Mesenchymal stem cell (in vitro differentiated cells and primary cell): ENCODE results near the gene PSG11.
"Not testable (repeated sequence)": the region's sequence is repeated elsewhere in the genome, so short reads cannot be mapped to it uniquely, and the experiment has no call there.

Experiments
- DNase-seq: peaks from one replicate; pipeline ENCODE4 v3.0.0-alpha.2; 2013
- H2AFZ ChIP-seq: one replicate; pipeline ENCODE4 v1.6.1; 2013; ENCODE audit warnings: low read depth, mild to moderate bottlenecking, control low read depth, inconsistent platforms, low read length, moderate library complexity
- H2AK5ac ChIP-seq: 2 replicates; pipeline ENCODE4 v1.6.1; 2013; ENCODE audit warnings: low read length, moderate library complexity, mild to moderate bottlenecking, inconsistent platforms; ENCODE audit not compliant: severe bottlenecking
- H2BK120ac ChIP-seq: one replicate; pipeline ENCODE4 v1.6.1; 2013; ENCODE audit warnings: low read depth, mild to moderate bottlenecking, inconsistent platforms, low read length, moderate library complexity
- H2BK12ac ChIP-seq, 2 experiments: one replicate each; pipeline ENCODE4 v1.6.1; 2013; ENCODE audit warnings: inconsistent platforms in 2 of 2, low read length in 2 of 2, mild to moderate bottlenecking in 2 of 2, moderate library complexity in 2 of 2, control low read depth in 1 of 2
- H2BK15ac ChIP-seq: one replicate; pipeline ENCODE4 v1.6.1; 2013; ENCODE audit warnings: mild to moderate bottlenecking, low read depth, inconsistent platforms; ENCODE audit not compliant: poor library complexity, severe bottlenecking
- H2BK5ac ChIP-seq: 2 replicates; pipeline ENCODE4 v1.6.1; 2013; ENCODE audit warnings: low read depth, mild to moderate bottlenecking, low read length, control low read depth, inconsistent platforms; ENCODE audit not compliant: poor library complexity, severe bottlenecking
- H3K14ac ChIP-seq, 2 experiments: one replicate each; pipeline ENCODE4 v1.6.1; 2013; ENCODE audit warnings: inconsistent platforms in 2 of 2, low read length in 2 of 2, control low read depth in 1 of 2, mild to moderate bottlenecking in 1 of 2, moderate library complexity in 1 of 2
- H3K18ac ChIP-seq, 2 experiments: one replicate each; pipeline ENCODE4 v1.6.1; 2013; ENCODE audit warnings: inconsistent platforms in 2 of 2, low read length in 2 of 2, control low read depth in 1 of 2, low read depth in 1 of 2, mild to moderate bottlenecking in 1 of 2
- H3K23ac ChIP-seq, 2 experiments: one replicate each; pipeline ENCODE4 v1.6.1; 2013; ENCODE audit warnings: inconsistent platforms in 2 of 2, low read length in 2 of 2, mild to moderate bottlenecking in 2 of 2, moderate library complexity in 2 of 2, control low read depth in 1 of 2
- H3K27ac ChIP-seq: 2 replicates; pipeline ENCODE4 v1.5.1; 2013; ENCODE audit warnings: mild to moderate bottlenecking, moderate library complexity, low read length, control low read depth, inconsistent platforms; ENCODE audit not compliant: poor library complexity, severe bottlenecking
- H3K27me3 ChIP-seq, 2 experiments: 2 replicates each; pipeline versions ENCODE4 v1.6.1 to v1.7.0; 2013; ENCODE audit warnings: low read length in 2 of 2, mild to moderate bottlenecking in 2 of 2, moderate library complexity in 2 of 2, control low read depth in 1 of 2, inconsistent platforms in 1 of 2; ENCODE audit not compliant: control insufficient read depth in 1 of 2, insufficient read depth in 1 of 2
- H3K36me3 ChIP-seq, 2 experiments: 2 replicates each; pipeline versions ENCODE4 v1.6.1 to v1.7.0; 2013; ENCODE audit warnings: low read length in 2 of 2, control low read depth in 1 of 2, inconsistent platforms in 1 of 2, low read depth in 1 of 2, mild to moderate bottlenecking in 1 of 2; ENCODE audit not compliant: insufficient read depth in 2 of 2, control insufficient read depth in 1 of 2
- H3K4ac ChIP-seq, 2 experiments: one replicate each; pipeline ENCODE4 v1.6.1; 2013; ENCODE audit warnings: inconsistent platforms in 2 of 2, low read length in 2 of 2, mild to moderate bottlenecking in 2 of 2, moderate library complexity in 2 of 2, control low read depth in 1 of 2, low read depth in 1 of 2
- H3K4me1 ChIP-seq: 2 replicates; pipeline ENCODE4 v1.6.1; 2013; ENCODE audit warnings: low read depth, low read length, control low read depth; ENCODE audit not compliant: control insufficient read depth, insufficient read depth
- H3K4me2 ChIP-seq: 2 replicates; pipeline ENCODE4 v1.6.1; 2013; ENCODE audit warnings: low read length, mild to moderate bottlenecking, inconsistent platforms; ENCODE audit not compliant: poor library complexity, severe bottlenecking
- H3K4me3 ChIP-seq, 2 experiments: 2 replicates each; pipeline versions ENCODE4 v1.5.1 to v1.7.0; 2013; ENCODE audit warnings: low read length in 2 of 2, mild to moderate bottlenecking in 2 of 2, control low read depth in 1 of 2, low read depth in 1 of 2; ENCODE audit not compliant: insufficient read depth in 1 of 2
- H3K79me1 ChIP-seq: replicated peaks from 2 replicates; pipeline ENCODE4 v1.6.1; 2013; ENCODE audit warnings: mild to moderate bottlenecking, control low read depth, low read length, inconsistent platforms; ENCODE audit not compliant: poor library complexity, severe bottlenecking
- H3K9ac ChIP-seq: 2 replicates; pipeline ENCODE4 v1.7.0; 2013; ENCODE audit warnings: mild to moderate bottlenecking, low read length, moderate library complexity
- H3K9me3 ChIP-seq: 2 replicates; pipeline ENCODE4 v1.7.0; 2013; ENCODE audit warnings: mild to moderate bottlenecking, low read length; ENCODE audit not compliant: control insufficient read depth
- H4K8ac ChIP-seq: one replicate; pipeline ENCODE4 v1.6.1; 2013; ENCODE audit warnings: inconsistent platforms, mild to moderate bottlenecking, low read length, moderate library complexity
- H4K91ac ChIP-seq: one replicate; pipeline ENCODE4 v1.6.1; 2013; ENCODE audit warnings: mild to moderate bottlenecking, low read length, inconsistent platforms
- WGBS: methylation state at CpG from one replicate; pipeline ENCODE4 v1.1.7; 2013; ENCODE audit warnings: mixed read lengths; 5-methylcytosine and 5-hydroxymethylcytosine counted together

Gene PSG11

DNA sequence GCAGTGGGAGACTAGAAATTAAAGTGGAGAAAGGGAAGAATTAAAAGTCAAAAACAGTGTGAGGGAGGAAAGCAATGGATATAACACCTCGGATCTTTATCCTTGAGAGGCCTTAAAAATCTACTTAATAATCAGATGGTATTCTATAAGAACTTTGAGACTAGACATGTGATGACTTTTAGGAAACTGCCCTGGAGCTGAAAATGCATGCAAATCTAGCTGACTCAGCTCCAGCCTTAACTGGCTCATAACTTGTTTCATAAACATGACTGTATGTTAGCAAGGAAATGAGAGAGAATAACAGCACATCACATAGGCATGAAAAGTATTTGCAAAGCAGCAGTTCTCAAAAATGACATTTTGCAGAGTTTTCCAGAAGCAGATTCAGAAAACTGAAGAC, 38.1 kb downstream of the PSG11 start:
- not testable (repeated sequence) for H2BK120ac ChIP-seq, H3K4me3 ChIP-seq, H3K9me3 ChIP-seq, H3K79me1 ChIP-seq, H3K4me1 ChIP-seq, H4K8ac ChIP-seq, H3K14ac ChIP-seq, H2AFZ ChIP-seq, H3K36me3 ChIP-seq, H2AK5ac ChIP-seq, H3K27me3 ChIP-seq, H3K9ac ChIP-seq, H4K91ac ChIP-seq, H3K4me2 ChIP-seq, H3K4ac ChIP-seq, DNase-seq, H3K27ac ChIP-seq, H3K18ac ChIP-seq, H2BK15ac ChIP-seq, H2BK5ac ChIP-seq, H2BK12ac ChIP-seq, H3K23ac ChIP-seq
- WGBS = no CpG with 5 or more reads among the region's 1 CpG

DNA sequence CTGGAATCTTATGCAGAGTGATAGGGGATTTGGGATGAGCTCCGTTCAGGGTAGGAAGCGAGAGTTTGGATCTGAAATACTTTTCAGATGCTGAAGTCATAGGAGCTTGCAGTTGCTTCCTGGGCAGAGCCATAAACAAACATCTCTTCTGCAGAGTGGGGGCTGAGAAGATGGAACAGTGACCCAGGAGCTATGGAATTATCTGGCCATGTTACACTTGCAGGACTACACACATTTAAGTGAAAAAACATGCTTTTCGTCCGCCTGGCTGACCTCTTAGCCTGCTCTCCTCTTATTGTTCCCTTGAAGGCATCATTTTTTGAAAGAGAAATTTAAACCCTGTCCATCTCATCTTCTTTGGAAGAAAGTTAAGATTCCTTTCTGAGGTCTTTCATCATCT, 40.7 kb downstream of the PSG11 start:
- Histone ChIP-seq H4K91ac (no peak overlapping the region), H3K23ac (no peak overlapping the region), H3K27ac (no peak overlapping the region), H3K4ac (no peak overlapping the region), H3K79me1 (no peaks in the 10 kb centered on the region), H2AFZ (no peak overlapping the region), H3K18ac (no peak overlapping the region), H3K4me2 (no peak overlapping the region), H4K8ac (no peak overlapping the region), H3K27me3 (no peaks in the 10 kb centered on the region), H2BK15ac (no peak overlapping the region), H3K9me3 (no peaks in the 10 kb centered on the region), H2BK120ac (no peak overlapping the region), H2BK12ac (no peak overlapping the region), H3K36me3 (no peaks in the 10 kb centered on the region), H2AK5ac (no peak overlapping the region), H3K4me3 (no peak overlapping the region), H3K9ac (no peak overlapping the region), H3K4me1 (no peaks in the 10 kb centered on the region), H2BK5ac (no peak overlapping the region), H3K14ac (no peak overlapping the region)
- DNase-seq = no peak
- 45% methylated on average over 4 of the region's 4 CpGs for WGBS

DNA sequence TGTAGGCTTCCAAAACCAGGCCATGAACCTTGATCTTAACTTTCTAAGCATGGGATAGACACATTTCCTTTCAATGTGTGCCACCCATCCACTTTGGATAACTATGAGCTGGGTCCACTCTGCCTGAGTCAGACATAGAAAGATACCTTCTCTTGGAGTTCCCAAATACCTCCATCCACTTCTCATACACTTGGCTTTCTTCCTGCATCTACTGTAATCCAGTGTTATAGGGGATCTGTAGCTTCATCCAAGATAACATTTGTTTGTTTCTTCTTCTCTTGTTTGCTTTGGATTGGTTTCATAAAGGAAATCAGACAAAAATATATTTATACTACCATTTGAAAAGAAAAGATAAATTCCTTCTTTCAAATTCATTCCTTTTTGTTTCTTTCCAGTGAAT, 44.2 kb downstream of the PSG11 start:
- H2BK15ac ChIP-seq, H2AFZ ChIP-seq, H4K91ac ChIP-seq, H2AK5ac ChIP-seq, H3K79me1 ChIP-seq, H3K27me3 ChIP-seq, H3K27ac ChIP-seq, H3K4ac ChIP-seq, H3K4me1 ChIP-seq, H2BK120ac ChIP-seq, H4K8ac ChIP-seq, H3K4me3 ChIP-seq, H3K9ac ChIP-seq, H3K9me3 ChIP-seq, H3K18ac ChIP-seq, H3K23ac ChIP-seq, H3K36me3 ChIP-seq, H3K14ac ChIP-seq, H3K4me2 ChIP-seq, H2BK5ac ChIP-seq, H2BK12ac ChIP-seq, DNase-seq: not testable (repeated sequence)

- H4K91ac ChIP-seq, H2BK15ac ChIP-seq, H3K4me3 ChIP-seq, H2BK12ac ChIP-seq, H3K14ac ChIP-seq, H3K23ac ChIP-seq, H3K18ac ChIP-seq, H2AFZ ChIP-seq, H3K4ac ChIP-seq, H2AK5ac ChIP-seq, H3K4me2 ChIP-seq, H3K4me1 ChIP-seq, H3K36me3 ChIP-seq, H2BK120ac ChIP-seq, H3K9ac ChIP-seq, H3K79me1 ChIP-seq, H4K8ac ChIP-seq, H3K9me3 ChIP-seq, H3K27ac ChIP-seq, H2BK5ac ChIP-seq, H3K27me3 ChIP-seq, DNase-seq: not testable (repeated sequence)
- WGBS = 74% methylated on average over 3 of the region's 5 CpGs
These were observed 54.8 kb downstream of the PSG11 start for GRCh38 chr19:42971451-42971850.
